Bronchial smooth muscle cell (primary cell): Measurements from ENCODE around the gene CORO2A. TPM values are rescaled to one million over a fixed set of nuclear protein-coding genes. Genes with fewer than 3 reads are reported as not detected.

ENCODE experiments used
- total RNA-seq: library from RNA; depleted of rRNA; stranded (reverse); fragments of >200 nt; gene quantifications from 2 replicates; pipeline ENCODE4 v1.2.1, GENCODE V29; 2014

The CORO2A gene
- total RNA-seq, result under 0.01 TPM in 2 replicates

DNA sequence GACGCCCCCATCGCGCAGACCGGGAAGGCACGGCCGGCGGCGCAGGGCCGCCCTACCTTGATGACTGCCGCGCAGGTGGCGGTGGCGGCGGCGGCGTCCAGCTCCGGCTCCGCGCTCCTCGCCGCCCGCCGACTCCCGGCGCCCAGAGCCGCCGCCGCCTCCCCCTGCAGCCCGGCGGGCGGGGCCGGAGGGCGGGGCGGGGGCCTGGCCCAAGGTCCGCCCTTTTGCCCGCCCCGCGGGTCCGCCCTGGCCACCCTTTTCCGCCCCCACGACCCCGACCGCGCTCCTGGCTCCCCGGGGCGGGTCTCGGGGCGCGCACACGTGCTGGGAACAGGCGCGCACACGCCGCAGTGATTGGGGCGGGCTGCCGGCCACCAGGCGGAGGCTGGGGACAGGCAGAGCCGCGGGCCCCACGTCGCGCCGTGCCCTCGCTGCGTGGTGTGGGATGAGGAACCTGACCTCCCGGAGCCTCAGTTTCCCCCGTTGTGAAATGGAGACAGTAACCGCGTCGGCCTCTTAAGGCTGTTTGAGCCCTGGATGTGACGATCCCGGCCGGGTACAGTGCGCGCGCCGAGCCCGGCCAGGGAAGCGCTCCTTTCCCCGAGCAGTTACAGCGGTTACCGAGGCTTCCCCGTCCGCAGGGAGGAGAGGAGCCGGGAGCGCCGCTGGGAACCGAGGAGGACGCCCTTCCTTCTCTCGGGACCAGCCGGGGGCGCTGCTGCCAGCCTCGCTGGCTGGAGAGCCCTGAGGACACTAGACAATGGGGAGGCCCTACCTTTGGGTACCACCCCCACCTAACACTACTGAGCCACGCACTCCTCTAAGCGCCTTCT is at the start of gene CORO2A:
Gene CORO2A, minus strand, starts transcription at position 135 of the 833 bp plus-strand sequence. CDS start 34,977 bp downstream, outside the sequence.

DNA sequence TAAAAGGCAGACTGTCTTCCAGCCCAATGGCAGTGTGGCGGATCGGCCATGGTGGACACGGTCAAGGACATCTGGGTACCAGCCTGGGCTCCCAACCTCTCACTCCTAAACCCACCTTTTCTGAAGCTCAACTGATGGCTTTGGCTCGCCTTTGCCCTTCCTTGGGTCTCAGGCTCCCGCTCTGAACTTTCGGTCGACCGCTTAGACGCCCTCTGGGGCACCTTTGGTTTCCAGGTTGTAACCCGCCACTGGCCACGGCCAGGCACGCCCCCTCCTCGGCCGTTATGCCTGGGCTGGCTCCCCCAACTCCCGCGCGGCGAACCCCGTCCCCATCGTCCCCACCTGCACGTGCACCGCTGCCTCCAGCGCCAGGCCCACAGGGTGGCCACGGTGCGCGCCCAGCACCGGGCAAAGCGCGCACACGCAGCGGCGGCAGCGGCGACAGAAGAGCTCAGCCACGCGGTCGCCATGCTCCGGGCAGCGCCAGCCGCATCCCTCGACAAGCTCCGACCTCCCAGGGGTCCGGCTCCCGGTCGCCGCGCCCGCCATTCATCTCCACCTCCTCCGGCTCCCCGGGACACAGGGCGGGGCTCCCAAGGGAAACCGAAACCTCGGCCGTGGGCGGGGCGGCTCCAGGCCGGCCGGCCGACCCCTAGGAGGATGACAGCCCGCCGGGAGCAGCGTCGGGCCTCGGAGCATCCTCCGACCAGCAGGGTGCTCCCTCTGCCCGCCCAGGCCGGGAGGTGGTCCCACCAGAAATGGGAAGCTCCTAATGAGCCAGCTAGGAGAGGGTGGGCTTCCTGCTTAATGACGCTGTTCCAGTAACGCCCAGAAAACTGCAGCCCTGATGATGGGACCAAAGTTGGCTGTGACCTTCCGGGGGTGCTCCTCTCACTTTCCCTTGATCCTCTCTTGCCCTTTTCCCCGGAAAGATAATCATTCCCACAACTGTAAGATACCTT is 73.5 kb downstream of the CORO2A start, which contains the start of gene TRIM14:
Gene TRIM14, minus strand, starts transcription at position 583 of the 962 bp plus-strand sequence. Its CDS starts 34 bp downstream, at position 549.

Other genes starting within 250 kb of the CORO2A start
- 10.2 and 11.4 TPM in 2 replicates for gene ANP32B, start 209.3 kb downstream of the CORO2A start, total RNA-seq
- gene NANS, start 135.9 kb downstream of the CORO2A start, total RNA-seq, result 62.1 and 81.3 TPM in 2 replicates
- gene TRIM14, start 73.4 kb downstream of the CORO2A start, total RNA-seq, result 0.94 and 1.4 TPM in 2 replicates
- 1.6 and 4.4 TPM in 2 replicates for gene TBC1D2, start 63.0 kb upstream of the CORO2A start, total RNA-seq